GM18499 (cell line): ENCODE measurements around the gene NOC2L.
"Not testable (repeated sequence)": the region's sequence is repeated elsewhere in the genome, so short reads cannot be mapped to it uniquely, and the experiment has no call there.

Experiments
- ATAC-seq: cut with Tn5 transposase; IDR thresholded peaks from one replicate; pipeline ENCODE4 v1.9.1; 2021; ENCODE audit warnings: moderate number of reproducible peaks; ENCODE audit not compliant: insufficient read depth, unreplicated experiment

Gene NOC2L

GRCh38 chr1:994546-994945 lies 35.5 kb upstream of the NOC2L start:
- not testable (repeated sequence) for ATAC-seq

GRCh38 chr1:993379-993995 lies 34.4 kb upstream of the NOC2L start:
- no peak for ATAC-seq

GRCh38 chr1:992362-992761 lies 33.3 kb upstream of the NOC2L start:
- ATAC-seq: no peak

- ATAC-seq: no peak
These were observed 32.8 kb upstream of the NOC2L start for GRCh38 chr1:991895-992294.

GRCh38 chr1:991275-991674 lies 32.2 kb upstream of the NOC2L start:
- ATAC-seq: not testable (repeated sequence)

GRCh38 chr1:988061-988460 lies 29.0 kb upstream of the NOC2L start:
- ATAC-seq: not testable (repeated sequence)

- ATAC-seq: no peak
These were observed 26.1 kb upstream of the NOC2L start for GRCh38 chr1:985126-985525.

- no peak for ATAC-seq
These were observed 25.4 kb upstream of the NOC2L start for GRCh38 chr1:984476-984814.

GRCh38 chr1:983798-984475 lies 24.9 kb upstream of the NOC2L start:
- ATAC-seq: no peak

GRCh38 chr1:982765-983436 lies 23.8 kb upstream of the NOC2L start:
- ATAC-seq: no peak

- no peak for ATAC-seq
These were observed 23.0 kb upstream of the NOC2L start, which contains the start of gene PERM1 for GRCh38 chr1:981955-982558. PERM1 (minus strand) TSS chr1:982093; CDS start chr1:981029, 1,064 bp downstream.

- no peak for ATAC-seq
These were observed 22.5 kb upstream of the NOC2L start for GRCh38 chr1:981491-981954.

- no peak for ATAC-seq
These were observed 21.7 kb upstream of the NOC2L start for GRCh38 chr1:980602-981395.

GRCh38 chr1:980137-980571 lies 21.1 kb upstream of the NOC2L start:
- ATAC-seq: no peak

- no peak for ATAC-seq
These were observed 20.7 kb upstream of the NOC2L start for GRCh38 chr1:979744-980072.

- ATAC-seq: no peak
These were observed 20.0 kb upstream of the NOC2L start for GRCh38 chr1:978835-979743.

GRCh38 chr1:978069-978834 lies 19.2 kb upstream of the NOC2L start:
- no peak for ATAC-seq

- ATAC-seq: not testable (repeated sequence)
These were observed 17.7 kb upstream of the NOC2L start for GRCh38 chr1:976791-977190.
